Hepatocyte (in vitro differentiated cells): Measurements from ENCODE around the gene OAS3.

Source experiments
- CTCF ChIP-seq: fragments of 200-600 bp; sonication (generic); IDR thresholded peaks from 2 replicates; pipeline ENCODE4 v1.5.1; 2016; ENCODE audit warnings: antibody characterized with exemption, mild to moderate bottlenecking; ENCODE audit not compliant: poor library complexity
- EZH2 ChIP-seq: fragments of 200-600 bp; sonication (generic); IDR thresholded peaks from 2 replicates; pipeline ENCODE4 v1.6.1; 2016; ENCODE audit warnings: antibody characterized with exemption, mild to moderate bottlenecking, borderline replicate concordance

- TF ChIP-seq CTCF (no peak), EZH2 (no peak)
Observed at GRCh38 chr12:112971248-112971647, 33.0 kb downstream of the OAS3 start.
